Astrocyte of the cerebellum (primary cell): ENCODE data around the gene PRCD.

Experiments
- DNase-seq: peaks from one replicate; pipeline ENCODE4 v3.0.0-alpha.2; 2011; ENCODE audit warnings: low read depth
- H3K4me3 ChIP-seq: 2 replicates; pipeline ENCODE4 v1.5.1; 2011; ENCODE audit warnings: mild to moderate bottlenecking, low read depth, low read length, moderate library complexity
- in situ Hi-C: cut with HindIII; loops from 2 replicates; pipeline ENCODE4 v1.10.0; 2017; ENCODE audit warnings: low sequenced_read_pairs
- TF ChIP-seq, protein P1 (sequence below): IDR thresholded peaks from 2 replicates; pipeline ENCODE4 v1.5.1; 2012; ENCODE audit warnings: low read length, low read depth, moderate library complexity, mild to moderate bottlenecking; ENCODE audit errors: missing control alignments

PRCD gene

DNA sequence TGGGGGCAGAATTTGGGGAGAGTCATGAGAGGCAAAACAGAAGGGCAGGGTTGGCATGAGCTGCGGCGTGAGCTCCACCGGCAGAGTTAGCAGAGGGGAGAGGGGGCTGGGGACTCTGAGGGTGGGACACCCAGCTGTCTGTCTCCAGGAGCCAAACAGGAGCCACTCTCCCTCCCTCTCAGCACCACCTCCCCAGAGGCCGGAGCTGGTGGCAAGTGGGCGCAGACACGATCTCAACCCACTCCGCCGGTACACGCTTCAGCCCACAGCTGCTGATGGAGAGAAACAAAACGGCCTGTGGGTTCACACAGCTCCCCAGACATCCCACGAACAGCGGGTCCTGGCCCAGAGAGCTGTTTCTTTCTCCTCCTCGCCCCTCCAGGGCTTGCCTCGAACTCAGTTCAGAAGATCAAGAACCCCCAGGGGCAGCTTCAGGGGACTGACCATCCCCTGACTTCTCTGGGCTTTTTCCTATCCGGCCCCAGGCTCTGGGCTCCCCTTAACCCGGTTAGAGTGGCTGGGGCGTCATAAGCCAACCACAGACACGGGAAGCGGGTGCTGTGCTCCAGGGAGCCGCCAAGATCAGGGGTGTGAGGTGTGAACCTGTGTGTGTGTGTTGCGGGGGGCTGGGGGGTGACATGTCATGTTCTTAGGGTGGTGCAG lies 46.2 kb upstream of the PRCD start:
- in situ Hi-C loops: no loop called here
- no peak overlapping the region for H3K4me3 ChIP-seq
- TF ChIP-seq, protein P1, sequence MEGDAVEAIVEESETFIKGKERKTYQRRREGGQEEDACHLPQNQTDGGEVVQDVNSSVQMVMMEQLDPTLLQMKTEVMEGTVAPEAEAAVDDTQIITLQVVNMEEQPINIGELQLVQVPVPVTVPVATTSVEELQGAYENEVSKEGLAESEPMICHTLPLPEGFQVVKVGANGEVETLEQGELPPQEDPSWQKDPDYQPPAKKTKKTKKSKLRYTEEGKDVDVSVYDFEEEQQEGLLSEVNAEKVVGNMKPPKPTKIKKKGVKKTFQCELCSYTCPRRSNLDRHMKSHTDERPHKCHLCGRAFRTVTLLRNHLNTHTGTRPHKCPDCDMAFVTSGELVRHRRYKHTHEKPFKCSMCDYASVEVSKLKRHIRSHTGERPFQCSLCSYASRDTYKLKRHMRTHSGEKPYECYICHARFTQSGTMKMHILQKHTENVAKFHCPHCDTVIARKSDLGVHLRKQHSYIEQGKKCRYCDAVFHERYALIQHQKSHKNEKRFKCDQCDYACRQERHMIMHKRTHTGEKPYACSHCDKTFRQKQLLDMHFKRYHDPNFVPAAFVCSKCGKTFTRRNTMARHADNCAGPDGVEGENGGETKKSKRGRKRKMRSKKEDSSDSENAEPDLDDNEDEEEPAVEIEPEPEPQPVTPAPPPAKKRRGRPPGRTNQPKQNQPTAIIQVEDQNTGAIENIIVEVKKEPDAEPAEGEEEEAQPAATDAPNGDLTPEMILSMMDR: no peak
- DNase-seq: no peak

- no peak overlapping the region for H3K4me3 ChIP-seq
- DNase-seq: no peak
- in situ Hi-C loops: no loop called here
- TF ChIP-seq, protein P1: no peak
Observed at GRCh38 chr17:76495663-76496400, 44.0 kb upstream of the PRCD start.

DNA sequence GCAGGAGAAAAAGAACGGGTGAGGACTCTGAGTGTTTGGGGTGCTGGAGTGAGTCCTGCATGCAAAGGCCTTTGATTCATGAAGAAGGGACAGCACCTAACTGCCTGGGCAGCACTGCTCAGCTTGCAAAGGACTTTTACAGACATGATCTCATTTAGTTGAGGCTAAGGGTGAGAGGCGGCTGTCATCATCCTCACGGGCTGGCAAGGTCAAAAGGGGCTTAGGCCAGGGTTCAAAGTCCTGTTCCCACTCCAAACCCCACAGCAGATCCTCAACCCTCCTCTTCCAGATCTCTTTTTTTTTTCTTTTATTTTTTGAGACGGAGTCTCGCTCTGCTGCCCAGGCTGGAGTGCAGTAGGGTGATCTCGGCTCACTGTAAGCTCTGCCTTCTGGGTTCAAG lies 43.4 kb upstream of the PRCD start:
- TF ChIP-seq, protein P1: no peak
- in situ Hi-C loops: no loop called here
- no peak overlapping the region for H3K4me3 ChIP-seq
- DNase-seq: no peak

DNA sequence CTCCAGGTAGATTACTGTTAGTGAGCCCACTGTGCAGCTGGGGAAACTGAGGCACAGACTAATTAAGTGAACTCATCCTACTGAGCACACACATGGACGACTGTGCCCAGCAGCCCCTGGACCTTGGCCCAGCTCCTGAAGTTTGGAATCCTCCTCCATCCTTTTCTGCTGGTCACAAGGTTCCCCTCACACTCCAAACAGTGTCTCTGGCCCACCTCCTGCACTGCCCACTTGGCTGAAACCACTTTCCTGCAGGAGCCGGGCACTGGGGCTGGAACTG lies 42.2 kb upstream of the PRCD start:
- no peak for DNase-seq
- H3K4me3 ChIP-seq: no peak overlapping the region
- TF ChIP-seq, protein P1: no peak
- in situ Hi-C loops: no loop called here

DNA sequence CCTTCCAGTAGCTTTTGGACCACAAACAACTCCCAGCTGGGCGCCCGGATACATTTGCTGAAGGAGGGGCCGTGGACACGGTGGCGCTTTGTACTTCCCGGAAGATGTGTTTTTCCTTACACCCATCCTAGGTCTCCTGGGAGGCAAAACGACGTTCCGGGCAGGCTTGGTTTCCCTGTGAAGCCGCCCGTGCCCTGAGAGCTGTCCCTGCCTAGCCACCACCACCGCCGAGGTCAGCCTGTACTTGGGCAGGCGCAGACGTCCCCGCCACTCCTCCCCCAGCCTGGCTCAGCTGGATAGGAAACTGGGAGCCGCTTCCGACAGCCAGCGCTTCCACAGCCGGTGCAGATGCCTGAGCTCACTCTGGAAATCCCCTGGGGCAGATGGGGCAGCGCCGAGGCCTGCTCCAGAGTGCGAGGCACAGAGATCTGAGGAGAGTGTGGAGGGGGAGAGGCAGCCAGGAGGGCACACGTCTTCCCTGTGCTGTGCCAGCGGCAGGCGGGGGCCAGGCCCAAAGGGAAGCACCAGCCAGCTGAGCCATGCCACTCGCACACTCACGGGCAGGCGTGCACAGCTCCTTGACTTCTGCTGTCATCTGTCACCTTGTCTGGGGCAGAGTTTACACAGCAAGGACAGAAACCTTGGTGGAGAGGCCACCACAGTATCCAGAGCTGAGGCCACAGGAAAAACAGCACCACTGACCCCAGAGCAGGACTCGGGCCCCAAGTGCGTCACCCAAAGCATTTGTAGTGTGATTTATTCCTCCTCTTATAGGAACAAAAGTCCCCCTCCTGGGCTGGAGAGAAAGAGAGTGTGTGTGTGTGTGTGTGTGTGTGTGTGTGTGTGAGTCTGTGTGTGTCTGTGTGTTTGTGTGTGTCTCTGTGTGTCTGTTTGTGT lies 41.6 kb upstream of the PRCD start:
- in situ Hi-C loops: no loop called here
- H3K4me3 ChIP-seq: no peak overlapping the region
- no peak for DNase-seq
- TF ChIP-seq, protein P1: no peak

- no peak overlapping the region for H3K4me3 ChIP-seq
- DNase-seq: no peak
- in situ Hi-C loops: no loop called here
- TF ChIP-seq, protein P1: no peak
Observed at GRCh38 chr17:76498876-76499251, 41.0 kb upstream of the PRCD start.
